Measurements from ENCODE around the gene SLC25A46.

- TF ChIP-seq POLR2A (IDR thresholded peaks at IDR 0.05) = no peak
- no peak for TF ChIP-seq CTCF (IDR thresholded peaks at IDR 0.05)
Observed at GRCh38 chr5:110734101-110734500, 4.7 kb upstream of the SLC25A46 start.

Data from heart left ventricle (tissue), 13 donors.